Esophagus muscularis mucosa (tissue), 4 donors: Measurements from ENCODE around the gene UBE2I. TPM values are rescaled to one million over a fixed set of nuclear protein-coding genes. Genes with fewer than 3 reads are reported as not detected.

Source experiments
- DNase-seq: peaks from one replicate; pipeline ENCODE4 v3.0.0-alpha.2; 2017; ENCODE audit errors: extremely low spot score
- H3K27ac ChIP-seq, 4 donors: fragments of 200-600 bp; sonication (generic); replicated peaks in 1 of 4; 1 replicate in 3 of 4; 2 replicates in 1 of 4; pipeline ENCODE4 v1.5.1; 2016 to 2019; ENCODE audit warnings: mild to moderate bottlenecking in 1 of 4
- H3K27me3 ChIP-seq, 4 donors: fragments of 200-600 bp; sonication (generic); one replicate each; pipeline versions ENCODE4 v1.5.1 to v1.6.0; 2016 to 2019
- H3K36me3 ChIP-seq, 4 donors: fragments of 200-600 bp; sonication (generic); one replicate each; pipeline ENCODE4 v1.5.1; 2016 to 2019
- H3K4me1 ChIP-seq, 4 donors: fragments of 200-600 bp; sonication (generic); one replicate each; pipeline ENCODE4 v1.5.1; 2016 to 2019
- H3K4me3 ChIP-seq, 4 donors: fragments of 200-600 bp; sonication (generic); 1 replicate in 2 of 4; 2 replicates in 2 of 4; pipeline ENCODE4 v1.5.1; 2016 to 2019; ENCODE audit warnings: mild to moderate bottlenecking in 4 of 4, moderate library complexity in 1 of 4
- H3K9me3 ChIP-seq, 4 donors: fragments of 200-600 bp; sonication (generic); 1 replicate in 3 of 4; 2 replicates in 1 of 4; pipeline ENCODE4 v1.5.1; 2016 to 2019
- EP300 ChIP-seq: sonication (generic); formaldehyde crosslinking; IDR thresholded peaks from one replicate; pipeline ENCODE4 v1.6.1; 2017; ENCODE audit warnings: antibody characterized with exemption
- POLR2A ChIP-seq: fragments of 450-650 bp; IDR thresholded peaks from one replicate; pipeline ENCODE4 v1.6.1; 2017; ENCODE audit warnings: antibody characterized with exemption, moderate library complexity, mild to moderate bottlenecking, low read depth
- POLR2AphosphoS5 ChIP-seq, 2 donors: sonication (generic); formaldehyde crosslinking; IDR thresholded peaks; one replicate each; pipeline ENCODE4 v1.6.1; 2017; ENCODE audit warnings: antibody characterized with exemption in 2 of 2
- WGBS: methylation state at CpG from one replicate; pipeline ENCODE4 v1.1.5; 2018; 5-methylcytosine and 5-hydroxymethylcytosine counted together
- intact Hi-C: fragments of 100-400 bp; cut with DNase I; formaldehyde crosslinking; loops from one replicate; pipeline ENCODE4 v1.15.1; 2023
- total RNA-seq, 4 donors: library from RNA; depleted of rRNA; stranded (reverse); fragments of >200 nt; gene quantifications; one replicate each; pipeline versions ENCODE4 v1.1.0 to v1.2.1, GENCODE V29; 2016
- TF ChIP-seq, protein P1 (sequence below), 3 experiments: fragments of 200-600 bp in 2 of 3; fragments of 450-650 bp in 1 of 3; sonication (generic) in 2 of 3; IDR thresholded peaks; one replicate each; pipeline ENCODE4 v1.5.1; 2017 to 2019; ENCODE audit warnings: antibody characterized with exemption in 3 of 3, mild to moderate bottlenecking in 2 of 3, moderate library complexity in 1 of 3

Gene UBE2I
- total RNA-seq: 10 to 100 TPM; 42.8 to 70.5 (median 63.9) TPM

DNA sequence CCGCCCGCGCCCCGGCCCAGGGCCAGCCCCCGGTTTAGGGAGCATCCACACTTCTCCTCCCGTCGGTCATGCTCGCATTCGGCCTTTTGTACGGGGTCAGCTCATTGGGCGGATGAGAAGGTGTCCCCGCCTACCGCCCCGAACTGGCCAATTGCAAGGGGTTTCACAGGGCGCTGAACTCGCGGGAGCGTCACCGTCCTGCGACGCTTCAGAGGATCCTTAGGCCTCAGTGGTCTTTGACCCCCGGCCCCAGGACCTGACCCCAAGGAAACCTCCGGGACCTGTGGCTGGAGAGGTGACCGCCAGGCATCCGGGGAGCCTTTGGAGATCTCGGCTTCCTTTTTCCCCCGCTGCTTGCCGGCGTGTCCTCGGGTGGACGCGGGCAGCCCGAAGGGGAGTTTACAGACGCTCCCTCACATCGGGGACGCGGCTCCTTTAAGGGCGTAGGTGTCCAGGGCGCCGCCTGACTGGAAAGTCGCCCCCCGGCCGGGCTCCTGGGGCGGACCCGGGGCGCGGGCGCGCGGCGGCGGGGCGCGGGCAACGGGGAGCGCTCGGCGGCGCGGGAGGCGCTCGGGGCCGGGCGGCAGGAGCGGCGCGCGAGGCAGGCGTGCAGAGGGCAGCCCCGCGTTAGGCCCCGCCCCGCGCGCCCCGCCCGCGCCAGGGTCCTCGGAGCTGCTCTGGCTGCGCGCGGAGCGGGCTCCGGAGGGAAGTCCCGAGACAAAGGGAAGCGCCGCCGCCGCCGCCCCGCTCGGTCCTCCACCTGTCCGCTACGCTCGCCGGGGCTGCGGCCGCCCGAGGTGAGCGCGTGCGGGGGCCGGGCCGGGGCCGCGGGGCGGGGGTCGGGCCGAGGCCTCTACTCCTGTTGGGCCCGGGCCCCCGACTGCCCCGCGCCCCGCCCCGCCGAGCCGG, at the start of gene UBE2I:
Gene UBE2I, plus strand, starts transcription at position 660 of the 909 bp plus-strand sequence. CDS start 4,395 bp downstream, outside the sequence.
- Histone ChIP-seq H3K4me1 (peaks cover 37 to 50% (median 44%) of the 10 kb centered on the region in 4 donors), H3K36me3 (peaks cover 3 to 16% (median 8%) of the 10 kb centered on the region in 4 donors), H3K4me3 (peak within 1 kb of the TSS; percentile 61 to 91 (median 74)), H3K27ac (peak within 1 kb of the TSS; percentile 92 to 98 (median 95)), H3K27me3 (peaks cover 0 to 3% (median 0%) of the 10 kb centered on the region in 4 donors), H3K9me3 (no peaks in the 10 kb centered on the region)
- no peak for TF ChIP-seq EP300
- TF ChIP-seq POLR2AphosphoS5 (IDR thresholded peaks at IDR 0.05): peak; percentile 65 to 80
- peak; percentile 99 for DNase-seq
- intact Hi-C loops: no loop called here
- WGBS: 0% methylated on average over 1 of the region's 117 CpGs

DNA sequence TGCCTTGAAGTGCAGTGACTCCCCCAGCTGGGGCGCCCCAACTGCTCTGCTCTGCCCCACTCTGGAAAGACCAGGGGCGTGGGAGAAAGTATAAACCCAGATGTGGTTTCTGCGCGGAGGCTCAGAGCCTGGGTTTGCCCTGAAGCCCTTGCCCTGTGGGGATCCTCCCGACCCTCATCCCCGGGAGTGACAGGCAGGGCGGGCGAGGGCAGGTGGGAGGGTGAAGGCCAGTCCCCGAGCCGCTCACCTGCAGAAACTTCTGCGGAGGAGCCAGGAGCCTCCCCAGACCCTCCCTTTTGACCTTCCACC, 49.7 kb upstream of the UBE2I start:
- no peak overlapping the region for H3K27ac ChIP-seq
- no peak for DNase-seq
- WGBS: 17% methylated on average over 10 of the region's 11 CpGs
- TF ChIP-seq POLR2AphosphoS5 (IDR thresholded peaks at IDR 0.05): no peak
- TF ChIP-seq, protein P1, sequence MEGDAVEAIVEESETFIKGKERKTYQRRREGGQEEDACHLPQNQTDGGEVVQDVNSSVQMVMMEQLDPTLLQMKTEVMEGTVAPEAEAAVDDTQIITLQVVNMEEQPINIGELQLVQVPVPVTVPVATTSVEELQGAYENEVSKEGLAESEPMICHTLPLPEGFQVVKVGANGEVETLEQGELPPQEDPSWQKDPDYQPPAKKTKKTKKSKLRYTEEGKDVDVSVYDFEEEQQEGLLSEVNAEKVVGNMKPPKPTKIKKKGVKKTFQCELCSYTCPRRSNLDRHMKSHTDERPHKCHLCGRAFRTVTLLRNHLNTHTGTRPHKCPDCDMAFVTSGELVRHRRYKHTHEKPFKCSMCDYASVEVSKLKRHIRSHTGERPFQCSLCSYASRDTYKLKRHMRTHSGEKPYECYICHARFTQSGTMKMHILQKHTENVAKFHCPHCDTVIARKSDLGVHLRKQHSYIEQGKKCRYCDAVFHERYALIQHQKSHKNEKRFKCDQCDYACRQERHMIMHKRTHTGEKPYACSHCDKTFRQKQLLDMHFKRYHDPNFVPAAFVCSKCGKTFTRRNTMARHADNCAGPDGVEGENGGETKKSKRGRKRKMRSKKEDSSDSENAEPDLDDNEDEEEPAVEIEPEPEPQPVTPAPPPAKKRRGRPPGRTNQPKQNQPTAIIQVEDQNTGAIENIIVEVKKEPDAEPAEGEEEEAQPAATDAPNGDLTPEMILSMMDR (IDR thresholded peaks at IDR 0.05): no peak
- TF ChIP-seq POLR2A: no peak
- no peak for TF ChIP-seq EP300
- no peaks in the 10 kb centered on the region for H3K36me3 ChIP-seq
- H3K4me1 ChIP-seq: peaks cover 0 to 9% (median 6%) of the 10 kb centered on the region in 4 donors
- H3K27me3 ChIP-seq: peaks cover 0 to 87% (median 26%) of the 10 kb centered on the region in 4 donors
- no peaks in the 10 kb centered on the region for H3K9me3 ChIP-seq
- no peak overlapping the region for H3K4me3 ChIP-seq
- intact Hi-C loops: no loop called here

DNA sequence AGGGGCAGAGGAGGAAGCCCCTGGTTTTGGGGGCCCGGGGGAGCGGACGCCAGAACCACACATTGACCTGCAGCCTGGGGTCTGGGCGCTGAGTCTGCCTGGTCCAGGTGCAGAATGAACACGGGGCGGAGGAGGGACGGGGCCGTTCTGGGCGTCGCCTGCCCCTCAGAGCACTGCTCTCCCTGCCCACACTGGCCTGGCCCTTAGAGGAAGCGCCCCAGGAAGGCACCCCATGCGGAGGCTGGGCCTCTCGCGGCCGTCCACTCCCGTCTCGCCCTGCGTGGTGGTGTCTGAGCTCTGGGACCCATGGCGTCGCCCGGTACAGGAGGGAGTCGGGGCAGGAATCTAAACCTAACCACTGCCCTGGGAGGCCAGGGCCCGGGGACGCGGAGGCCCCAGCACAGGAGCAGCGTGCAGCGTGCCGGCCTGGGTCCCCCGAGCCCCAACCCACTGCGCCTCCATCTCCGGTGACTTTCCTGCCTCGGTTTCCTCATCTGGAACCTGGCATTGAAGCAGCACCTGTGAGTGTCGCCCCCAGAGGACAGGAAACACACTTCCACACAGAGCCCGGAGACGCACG, 49.2 kb upstream of the UBE2I start:
- H3K9me3 ChIP-seq: no peaks in the 10 kb centered on the region
- H3K27me3 ChIP-seq: peaks cover 0 to 85% (median 26%) of the 10 kb centered on the region in 4 donors
- DNase-seq: no peak
- H3K4me1 ChIP-seq: peaks cover 0 to 9% (median 6%) of the 10 kb centered on the region in 4 donors
- 80% methylated on average over 3 of the region's 36 CpGs for WGBS
- H3K27ac ChIP-seq: no peak overlapping the region
- H3K36me3 ChIP-seq: no peaks in the 10 kb centered on the region
- intact Hi-C loops: no loop called here
- TF ChIP-seq, protein P1 (IDR thresholded peaks at IDR 0.05): no peak
- TF ChIP-seq POLR2AphosphoS5 (IDR thresholded peaks at IDR 0.05): no peak
- no peak for TF ChIP-seq POLR2A
- TF ChIP-seq EP300: no peak
- H3K4me3 ChIP-seq: no peak overlapping the region

DNA sequence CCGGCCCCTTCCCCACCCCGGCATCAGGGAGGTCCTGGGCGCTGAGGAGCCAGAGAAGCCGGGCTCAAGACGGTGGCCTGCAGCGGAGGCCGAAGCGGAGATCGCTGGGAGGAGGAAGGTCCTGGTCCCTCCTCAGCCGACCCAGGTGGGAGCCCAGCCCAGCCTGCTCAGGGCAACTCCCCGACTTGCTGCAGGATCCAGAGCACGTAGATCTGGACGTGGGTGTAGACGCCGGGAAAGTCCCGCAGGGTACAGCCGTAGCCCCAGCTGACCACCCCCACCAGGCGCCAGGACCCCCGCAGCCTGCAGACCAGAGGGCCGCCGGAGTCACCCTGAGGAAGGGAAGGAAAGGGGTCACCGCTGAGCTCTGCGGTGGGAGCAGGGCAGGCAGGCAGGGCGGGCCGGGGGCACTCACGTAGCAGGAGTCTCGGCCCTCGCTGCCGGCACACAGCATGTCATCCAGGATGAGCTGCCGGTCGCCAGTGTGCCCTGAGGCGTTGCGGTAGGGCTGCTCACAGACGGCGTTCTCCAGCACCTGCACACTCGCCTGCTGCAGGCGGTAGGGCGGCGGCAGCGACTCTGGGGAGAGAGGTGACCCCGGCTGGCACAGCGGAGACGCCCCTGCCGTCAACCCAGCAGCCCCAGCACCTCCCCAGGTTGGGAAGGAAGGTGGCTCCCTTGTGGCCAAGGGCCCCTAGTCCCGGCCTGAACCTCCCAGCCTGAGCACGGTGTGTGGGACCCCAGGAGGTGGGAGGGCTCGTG, 48.1 kb upstream of the UBE2I start:
- Histone ChIP-seq H3K4me1 (peaks cover 0 to 9% (median 6%) of the 10 kb centered on the region in 4 donors), H3K27ac (no peak overlapping the region), H3K27me3 (peaks cover 0 to 84% (median 26%) of the 10 kb centered on the region in 4 donors), H3K4me3 (no peak overlapping the region), H3K36me3 (no peaks in the 10 kb centered on the region), H3K9me3 (no peaks in the 10 kb centered on the region)
- DNase-seq: no peak
- TF ChIP-seq POLR2AphosphoS5 (IDR thresholded peaks at IDR 0.05) (no peak), EP300 (no peak), POLR2A (no peak)
- TF ChIP-seq, protein P1 (IDR thresholded peaks at IDR 0.05): no peak
- 16% methylated on average over 30 of the region's 47 CpGs for WGBS
- intact Hi-C loops: no loop called here
